K562 (cell line): Measurements from ENCODE around the gene EIF5A2. TPM values are rescaled to one million over a fixed set of nuclear protein-coding genes. Genes with fewer than 3 reads are reported as not detected.

Source experiments
- ATAC-seq: fragments of 200-7000 bp; cut with Tn5 transposase; 3 replicates; pipeline ENCODE4 v1.9.1; 2020; ENCODE audit warnings: moderate library complexity
- BruUV-seq: library from RNA; stranded (reverse); fragments of 400-500 nt; replicated peaks from 2 replicates; lab custom pipeline; 2021; lab: Mats Ljungman, UMichigan
- CTCF ChIA-PET: fragments of 300-600 bp; formaldehyde crosslinking; extraction: SDS; loops from one replicate; lab custom pipeline; 2021; ENCODE audit warnings: low intra/inter-chr PET ratio; lab: Yijun Ruan, JAX
- POLR2A ChIA-PET: fragments of 300-600, 350-650 bp; sonication (Branson Sonifier 250); formaldehyde crosslinking; extraction: SDS; loops from one replicate; lab custom pipeline; 2021; ENCODE audit warnings: antibody characterized with exemption, inconsistent platforms; lab: Yijun Ruan, JAX
- DNase-seq, 4 experiments: peaks; one replicate each; pipeline versions ENCODE4 v3.0.0 to v3.0.0-alpha.2; 2011 to 2018; ENCODE audit warnings: low spot score in 3 of 4, mixed read lengths in 3 of 4; ENCODE audit errors: extremely low read depth in 1 of 4
- FAIRE-seq: peaks from 2 replicates; lab custom pipeline; 2011; peaks lifted over from hg19 to GRCh38; lab: Jason Lieb, UNC
- H2AFZ ChIP-seq: 2 replicates; pipeline ENCODE4 v1.6.0; 2011; ENCODE audit warnings: low read depth, low read length, control low read depth, inconsistent platforms
- H3K27ac ChIP-seq: fragments of 200-600 bp; 3 replicates; pipeline ENCODE4 v1.8.0; 2011; ENCODE audit warnings: low read depth, mild to moderate bottlenecking, control low read depth, inconsistent platforms, low read length, moderate library complexity, mixed read lengths; ENCODE audit errors: extremely low read depth
- H3K27me3 ChIP-seq, 2 experiments: fragments of 300-600 bp in 1 of 2; 2 replicates in 1 of 2; 3 replicates in 1 of 2; pipeline versions ENCODE4 v1.6.0 to v1.8.0; 2011; ENCODE audit warnings: inconsistent platforms in 2 of 2, low read length in 2 of 2, mild to moderate bottlenecking in 1 of 2, mixed read lengths in 1 of 2, moderate library complexity in 1 of 2; ENCODE audit not compliant: control insufficient read depth in 2 of 2, insufficient read depth in 2 of 2
- H3K36me3 ChIP-seq: fragments of 300-600 bp; 3 replicates; pipeline ENCODE4 v1.8.0; 2011; ENCODE audit warnings: mild to moderate bottlenecking, low read length, inconsistent platforms; ENCODE audit not compliant: control insufficient read depth, insufficient read depth
- H3K4me1 ChIP-seq, 2 experiments: fragments of 200-600 bp in 1 of 2; replicated peaks in 1 of 2; 2 replicates in 1 of 2; 3 replicates in 1 of 2; pipeline versions ENCODE4 v1.5.1 to v1.8.0; 2011; ENCODE audit warnings: inconsistent platforms in 2 of 2, low read length in 2 of 2, mild to moderate bottlenecking in 1 of 2, mixed read lengths in 1 of 2, moderate library complexity in 1 of 2; ENCODE audit not compliant: control insufficient read depth in 2 of 2, insufficient read depth in 2 of 2
- H3K4me2 ChIP-seq: 2 replicates; pipeline ENCODE4 v1.6.1; 2011; ENCODE audit warnings: low read length, control low read depth, inconsistent platforms, mixed read lengths; ENCODE audit not compliant: insufficient read depth
- H3K4me3 ChIP-seq: fragments of 200-600 bp; sonication (generic), shearing (Covaris generic); 2 replicates; pipeline ENCODE4 v1.5.1; 2016; ENCODE audit warnings: control low read depth, inconsistent platforms
- H3K79me2 ChIP-seq: fragments of 200-600 bp; 3 replicates; pipeline ENCODE4 v1.8.0; 2011; ENCODE audit warnings: low read length, inconsistent platforms; ENCODE audit not compliant: control insufficient read depth, insufficient read depth
- H3K9ac ChIP-seq, 2 experiments: 2 replicates each; pipeline versions ENCODE4 v1.6.0 to v1.6.1; 2011; ENCODE audit warnings: low read depth in 2 of 2, low read length in 2 of 2, control low read depth in 1 of 2, inconsistent platforms in 1 of 2, mild to moderate bottlenecking in 1 of 2, mixed read lengths in 1 of 2; ENCODE audit not compliant: insufficient read depth in 1 of 2
- H3K9me1 ChIP-seq: one replicate; pipeline ENCODE4 v1.6.0; 2011; ENCODE audit warnings: inconsistent platforms, mild to moderate bottlenecking, low read length, moderate library complexity; ENCODE audit not compliant: control insufficient read depth, insufficient read depth
- H3K9me3 ChIP-seq: replicated peaks from 2 replicates; pipeline ENCODE4 v1.5.1; 2011; ENCODE audit warnings: low read depth, low read length, inconsistent platforms; ENCODE audit not compliant: control insufficient read depth, insufficient read depth
- H4K20me1 ChIP-seq: replicated peaks from 2 replicates; pipeline ENCODE4 v1.6.1; 2011; ENCODE audit warnings: low read length, inconsistent platforms, mixed read lengths; ENCODE audit not compliant: control insufficient read depth, insufficient read depth
- BCL6 ChIP-seq: fragments of 250-450 bp; sonication (Bioruptor Pico); IDR thresholded peaks from 2 replicates; pipeline ENCODE4 v1.4.0; 2020
- CBX3 ChIP-seq, 2 experiments: IDR thresholded peaks; 1 replicate in 1 of 2; 2 replicates in 1 of 2; pipeline ENCODE4 v1.6.1; 2012; ENCODE audit warnings: inconsistent platforms in 2 of 2, low read length in 2 of 2, borderline replicate concordance in 1 of 2, control low read depth in 1 of 2
- CBX5 ChIP-seq: IDR thresholded peaks from 2 replicates; pipeline ENCODE4 v1.6.1; 2014; ENCODE audit warnings: low read depth, borderline replicate concordance
- GABPA ChIP-seq: fragments of 200-800 bp; sonication (Bioruptor generic); conservative IDR thresholded peaks from 2 replicates; pipeline ENCODE4 v1.6.1; 2016; ENCODE audit warnings: low read depth, missing genetic modification characterization, missing compliant biosample characterization
- MYBL2 ChIP-seq, 2 experiments: fragments of 450-650 bp in 1 of 2; sonication (generic) in 1 of 2; formaldehyde crosslinking in 1 of 2; IDR thresholded peaks; 2 replicates each; pipeline versions ENCODE4 v1.6.1 to v1.8.1; 2017 to 2022; ENCODE audit warnings: borderline replicate concordance in 1 of 2, inconsistent platforms in 1 of 2, low read depth in 1 of 2, mild to moderate bottlenecking in 1 of 2, missing genetic modification reagents in 1 of 2, moderate library complexity in 1 of 2
- NCOR1 ChIP-seq: fragments of 450-650 bp; IDR thresholded peaks from 2 replicates; pipeline ENCODE4 v1.6.1; 2016; ENCODE audit warnings: mild to moderate bottlenecking, moderate library complexity
- NFYB ChIP-seq: IDR thresholded peaks from 2 replicates; pipeline ENCODE4 v1.6.1; 2011; ENCODE audit warnings: mild to moderate bottlenecking, moderate library complexity; ENCODE audit not compliant: insufficient read length; ENCODE audit errors: extremely low read depth
- NR1H2 ChIP-seq: sonication (generic); formaldehyde crosslinking; IDR thresholded peaks from 2 replicates; pipeline ENCODE4 v1.4.0; 2020; ENCODE audit warnings: mild to moderate bottlenecking, missing genetic modification reagents
- NR3C1 ChIP-seq: sonication (generic); formaldehyde crosslinking; IDR thresholded peaks from 2 replicates; pipeline ENCODE4 v1.8.1; 2022; ENCODE audit warnings: missing genetic modification reagents
- RBM25 ChIP-seq: fragments of 200-400 bp; formaldehyde crosslinking; IDR thresholded peaks from 2 replicates; pipeline ENCODE4 v1.6.1; 2018; ENCODE audit warnings: low read length, low read depth, moderate library complexity; ENCODE audit not compliant: severe bottlenecking
- SIX5 ChIP-seq, 2 experiments: IDR thresholded peaks; 2 replicates each; pipeline ENCODE4 v1.6.1; 2011; ENCODE audit warnings: low read length in 2 of 2, borderline replicate concordance in 1 of 2, low read depth in 1 of 2, mild to moderate bottlenecking in 1 of 2, moderate library complexity in 1 of 2; ENCODE audit not compliant: insufficient read depth in 1 of 2
- SOX6 ChIP-seq: fragments of 450-650 bp; IDR thresholded peaks from 2 replicates; pipeline ENCODE4 v1.6.1; 2014; ENCODE audit warnings: mild to moderate bottlenecking
- SREBF1 ChIP-seq: fragments of 150-350 bp; IDR thresholded peaks from 2 replicates; pipeline ENCODE4 v1.6.1; 2014; ENCODE audit warnings: antibody characterized with exemption, low read depth, low read length, borderline replicate concordance
- TAL1 ChIP-seq: fragments of 450-650 bp; IDR thresholded peaks from 2 replicates; pipeline ENCODE4 v1.6.1; 2016; ENCODE audit warnings: mild to moderate bottlenecking
- ZFP36 ChIP-seq: fragments of 150-350 bp; IDR thresholded peaks from 2 replicates; pipeline ENCODE4 v1.6.1; 2018; ENCODE audit warnings: low read length, low read depth; ENCODE audit not compliant: partially characterized antibody
- ZNF124 ChIP-seq: sonication (generic); formaldehyde crosslinking; IDR thresholded peaks from 2 replicates; pipeline ENCODE4 v1.8.1; 2022; ENCODE audit warnings: missing genetic modification reagents
- ZNF398 ChIP-seq: fragments of 250-450 bp; sonication (Bioruptor Pico); IDR thresholded peaks from 2 replicates; pipeline ENCODE4 v1.8.0; 2021; ENCODE audit warnings: moderate library complexity, mild to moderate bottlenecking, inconsistent platforms
- ZNF584 ChIP-seq: fragments of 200-800 bp; sonication (Bioruptor generic); IDR thresholded peaks from 2 replicates; pipeline ENCODE4 v1.6.1; 2016; ENCODE audit warnings: low read depth, mild to moderate bottlenecking, missing genetic modification characterization, missing compliant biosample characterization
- ZSCAN32 ChIP-seq: fragments of 450-650 bp; formaldehyde crosslinking; IDR thresholded peaks from 2 replicates; pipeline ENCODE4 v1.4.0; 2020; ENCODE audit warnings: mild to moderate bottlenecking, moderate library complexity
- WGBS: fragments of 100-300 bp; shearing (Covaris generic); methylation state at CpG from one replicate; pipeline ENCODE4 v1.1.6; 2016; ENCODE audit warnings: low coverage, mixed read lengths; ENCODE audit not compliant: insufficient coverage; ENCODE audit errors: missing lambda C conversion rate; 5-methylcytosine and 5-hydroxymethylcytosine counted together
- in situ Hi-C: fragments of 300-500 bp; cut with MboI; formaldehyde crosslinking; loops from 4 replicates; pipeline ENCODE4 v1.15.0; 2018; ENCODE audit warnings: inconsistent platforms, mixed read lengths
- intact Hi-C: fragments of 100-400 bp; cut with micrococcal nuclease; formaldehyde crosslinking; loops from 2 replicates; pipeline ENCODE4 v1.14.2; 2022
- polyA plus RNA-seq, 8 experiments: library from polyadenylated mRNA; depleted of rRNA in 4 of 8; stranded (reverse) in 5 of 8; unstranded in 3 of 8; fragments of >200 nt; fragmentation: Nextera tagmentation in 2 of 8; fragmentation: Illumina TruSeq in 1 of 8; extraction: Ambion mirVana in 2 of 8; extraction: Trizol in 1 of 8; gene quantifications; 2 replicates each; pipeline versions ENCODE4 v1.2.1 to v1.2.3, GENCODE V29; 2011 to 2014; ENCODE audit warnings: inconsistent platforms in 1 of 8, missing spikeins in 1 of 8
- total RNA-seq, 7 experiments: library from RNA; depleted of rRNA in 6 of 7; stranded (reverse); fragments of >200 nt in 6 of 7; fragmentation: Illumina TruSeq in 2 of 7; extraction: Trizol in 2 of 7; gene quantifications; 2 replicates each; pipeline versions ENCODE4 v1.2.1 to v1.2.3, GENCODE V29; 2011 to 2021; ENCODE audit warnings: low replicate concordance in 1 of 7

EIF5A2 gene
- total and polyA plus RNA-seq, 9 of the 15 experiments (the other 6 are each of a cell fraction or from before 2014, with no cell fraction given) = 3.9 to 18.3 (median 15.9) TPM

- FAIRE-seq (no peak), DNase-seq (no peak), ATAC-seq (no peak)
- in situ Hi-C loops (no loop called here), intact Hi-C loops (no loop called here)
- no peak overlapping the region for H3K4me2 ChIP-seq
- H3K4me1 ChIP-seq = peaks cover 0 to 6% of the 10 kb centered on the region in 2 experiments; a peak in 2 of 5 replicates
- BruUV-seq = no TSS peak
- H4K20me1 ChIP-seq = no peaks in the 10 kb centered on the region
- H3K9me1 ChIP-seq = no peaks in the 10 kb centered on the region
- no peak overlapping the region for H2AFZ ChIP-seq
- TF ChIP-seq SIX5 (IDR thresholded peaks at IDR 0.05; ENCODE audit: borderline replicate concordance in 1 of 2, insufficient read depth in 1 of 2, low read depth in 1 of 2, low read length in 2 of 2) (no peak), CBX5 (0 out of 2 replicates have a peak, but pooled peaks have one; percentile 42), CBX3 (IDR thresholded peaks at IDR 0.05; ENCODE audit: borderline replicate concordance in 1 of 2, low read length in 2 of 2) (peak in 1 of 2 experiments; percentile 50; a peak in 1 of 3 replicates), ZFP36 (peak; percentile 70), NR1H2 (CRISPR knock-in tag) (no peak), BCL6 (CRISPR knock-in tag) (no peak), NFYB (no peak), GABPA (tag) (no peak), TAL1 (no peak), SOX6 (no peak), ZNF398 (no peak), MYBL2 (IDR thresholded peaks at IDR 0.05; ENCODE audit: low read depth) (no peak), MYBL2 (CRISPR knock-in tag; IDR thresholded peaks at IDR 0.05; ENCODE audit: borderline replicate concordance) (no peak), RBM25 (no peak), SREBF1 (no peak), ZSCAN32 (CRISPR knock-in tag) (no peak), ZNF584 (no peak), NCOR1 (no peak), NR3C1 (no peak), ZNF124 (CRISPR knock-in tag) (no peak)
- no peak overlapping the region for H3K27ac ChIP-seq
- no peak overlapping the region for H3K4me3 ChIP-seq
- no peaks in the 10 kb centered on the region for H3K27me3 ChIP-seq
- H3K9ac ChIP-seq = no peak overlapping the region
- POLR2A ChIA-PET = interaction anchor here (0.6 kb wide), 1 partner anchor 12 kb away, joined by 4 read pairs; no protein-coding TSS in a partner anchor
- peaks cover 2% of the 10 kb centered on the region; the same call in 1 of the 2 replicates for H3K9me3 ChIP-seq
- CTCF ChIA-PET = no interaction called here
- no peaks in the 10 kb centered on the region for H3K79me2 ChIP-seq
- H3K36me3 ChIP-seq = no peaks in the 10 kb centered on the region
- 2% methylated on average over 4 of the region's 4 CpGs for WGBS
These were observed 10.3 kb upstream of the EIF5A2 start for GRCh38 chr3:170918715-170919114.
